ENCODE measurements around the gene ZBP1.
"Not testable (repeated sequence)": the region's sequence is repeated elsewhere in the genome, so short reads cannot be mapped to it uniquely, and the experiment has no call there.

GRCh38 chr20:57629491-57629901 lies 9.3 kb upstream of the ZBP1 start:
- not testable (repeated sequence) for TF ChIP-seq POLR2A (IDR thresholded peaks at IDR 0.05)
- TF ChIP-seq, protein P1, sequence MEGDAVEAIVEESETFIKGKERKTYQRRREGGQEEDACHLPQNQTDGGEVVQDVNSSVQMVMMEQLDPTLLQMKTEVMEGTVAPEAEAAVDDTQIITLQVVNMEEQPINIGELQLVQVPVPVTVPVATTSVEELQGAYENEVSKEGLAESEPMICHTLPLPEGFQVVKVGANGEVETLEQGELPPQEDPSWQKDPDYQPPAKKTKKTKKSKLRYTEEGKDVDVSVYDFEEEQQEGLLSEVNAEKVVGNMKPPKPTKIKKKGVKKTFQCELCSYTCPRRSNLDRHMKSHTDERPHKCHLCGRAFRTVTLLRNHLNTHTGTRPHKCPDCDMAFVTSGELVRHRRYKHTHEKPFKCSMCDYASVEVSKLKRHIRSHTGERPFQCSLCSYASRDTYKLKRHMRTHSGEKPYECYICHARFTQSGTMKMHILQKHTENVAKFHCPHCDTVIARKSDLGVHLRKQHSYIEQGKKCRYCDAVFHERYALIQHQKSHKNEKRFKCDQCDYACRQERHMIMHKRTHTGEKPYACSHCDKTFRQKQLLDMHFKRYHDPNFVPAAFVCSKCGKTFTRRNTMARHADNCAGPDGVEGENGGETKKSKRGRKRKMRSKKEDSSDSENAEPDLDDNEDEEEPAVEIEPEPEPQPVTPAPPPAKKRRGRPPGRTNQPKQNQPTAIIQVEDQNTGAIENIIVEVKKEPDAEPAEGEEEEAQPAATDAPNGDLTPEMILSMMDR (IDR thresholded peaks at IDR 0.05): not testable (repeated sequence)
